Activated CD4-positive, alpha-beta T cell treated with anti-CD3 and anti-CD28 coated beads, Interleukin-2, amount 50 U/mL, for 24 hours (primary cell): Measurements from ENCODE around the gene VWDE.

Experiments used
- DNase-seq, 2 donors: peaks; one replicate each; pipeline ENCODE4 v3.0.0-alpha.2; 2020; ENCODE audit warnings: low read depth in 1 of 2, low spot score in 1 of 2

VWDE gene

GRCh38 chr7:12291870-12292269 lies 111.8 kb downstream of the VWDE start:
- no peak for DNase-seq

GRCh38 chr7:12290761-12291160 lies 112.9 kb downstream of the VWDE start:
- no peak for DNase-seq

- DNase-seq, result no peak
Measured at GRCh38 chr7:12289996-12290395, 113.7 kb downstream of the VWDE start.

- no peak for DNase-seq
Measured at GRCh38 chr7:12287901-12288300, 115.8 kb downstream of the VWDE start.

GRCh38 chr7:12281038-12281437 lies 122.6 kb downstream of the VWDE start:
- no peak for DNase-seq
